IPS-18c (cell line): ENCODE measurements around the gene HPSE2.
"Not testable (repeated sequence)": the region's sequence is repeated elsewhere in the genome, so short reads cannot be mapped to it uniquely, and the experiment has no call there.

Source experiments
- H3K4me3 ChIP-seq: 2 replicates; pipeline ENCODE4 v1.7.0; 2013; ENCODE audit warnings: low read depth, mild to moderate bottlenecking, low read length, moderate library complexity; ENCODE audit not compliant: insufficient read depth
- H3K9me3 ChIP-seq: one replicate; pipeline ENCODE4 v1.6.1; 2013; ENCODE audit warnings: mild to moderate bottlenecking, low read length, moderate library complexity; ENCODE audit not compliant: control insufficient read depth, insufficient read depth

HPSE2 gene

DNA sequence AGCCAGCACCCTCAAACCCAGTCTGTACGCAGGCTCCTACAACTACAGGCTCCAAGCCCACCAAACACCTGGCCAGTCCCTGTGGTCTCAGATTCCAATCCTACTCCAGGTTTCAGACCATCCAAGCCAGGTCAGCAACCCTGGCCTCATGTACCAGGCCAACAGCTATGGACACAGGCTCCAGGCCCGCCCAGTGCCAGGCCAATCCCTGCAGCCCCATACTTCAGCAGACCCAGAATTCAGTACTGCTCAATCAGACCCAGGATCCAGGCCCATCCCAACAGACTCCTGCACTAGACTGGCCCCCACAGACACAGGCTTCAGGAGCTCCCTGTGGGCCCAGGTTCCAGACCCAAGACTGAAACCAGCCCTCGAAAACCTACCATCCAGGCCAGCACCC is 32.3 kb downstream of the HPSE2 start:
- Histone ChIP-seq H3K4me3 (no peak overlapping the region), H3K9me3 (no peaks in the 10 kb centered on the region)

DNA sequence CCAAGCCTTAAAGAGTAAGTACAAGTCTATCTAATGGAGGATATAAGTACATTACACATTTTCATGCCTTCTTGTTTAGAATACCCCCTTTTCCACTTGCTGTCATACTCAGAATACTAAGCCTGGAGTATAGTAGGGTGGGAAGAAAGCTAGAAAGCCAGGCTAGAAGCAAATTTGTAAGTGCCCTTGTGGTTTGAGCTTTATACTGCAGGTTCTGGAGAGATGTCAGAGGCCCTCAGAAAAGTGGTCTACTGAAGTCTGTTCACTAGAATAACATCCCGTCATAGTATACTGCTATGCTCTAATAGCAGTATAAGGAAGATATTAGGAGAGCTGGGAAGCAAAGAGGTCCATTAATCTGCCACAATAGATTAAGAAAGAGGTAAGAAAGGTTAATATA is 62.7 kb downstream of the HPSE2 start:
- Histone ChIP-seq H3K9me3 (no peaks in the 10 kb centered on the region), H3K4me3 (no peak overlapping the region)

DNA sequence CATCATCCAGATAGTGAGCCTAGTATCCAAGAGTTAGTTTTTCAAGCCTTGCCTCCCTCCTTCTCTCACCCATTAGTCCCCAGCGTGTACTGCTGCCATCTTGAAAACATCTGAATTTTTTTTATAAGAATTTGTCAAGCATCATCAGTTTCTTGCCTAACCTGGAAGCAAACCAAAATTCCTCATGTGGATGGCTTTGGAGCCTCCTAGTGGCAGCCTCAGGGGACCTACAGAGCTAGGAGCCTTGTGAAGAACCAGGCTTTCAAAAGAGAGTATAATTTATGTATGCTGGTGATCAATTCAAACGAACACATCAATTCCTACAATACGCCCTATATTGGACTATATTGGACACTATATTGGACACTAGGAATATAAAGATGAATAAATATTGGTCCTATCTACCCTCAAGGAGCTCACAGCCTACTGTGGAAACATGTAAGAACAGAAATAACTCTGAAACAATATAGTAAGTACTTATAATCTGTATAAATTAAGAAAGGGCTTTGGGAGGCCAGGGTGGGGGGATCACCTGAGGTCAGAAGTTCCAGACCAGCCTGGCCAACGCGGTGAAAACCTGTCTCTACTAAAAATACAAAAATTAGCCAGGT is 63.4 kb downstream of the HPSE2 start:
- Histone ChIP-seq H3K9me3 (no peaks in the 10 kb centered on the region), H3K4me3 (no peak overlapping the region)

DNA sequence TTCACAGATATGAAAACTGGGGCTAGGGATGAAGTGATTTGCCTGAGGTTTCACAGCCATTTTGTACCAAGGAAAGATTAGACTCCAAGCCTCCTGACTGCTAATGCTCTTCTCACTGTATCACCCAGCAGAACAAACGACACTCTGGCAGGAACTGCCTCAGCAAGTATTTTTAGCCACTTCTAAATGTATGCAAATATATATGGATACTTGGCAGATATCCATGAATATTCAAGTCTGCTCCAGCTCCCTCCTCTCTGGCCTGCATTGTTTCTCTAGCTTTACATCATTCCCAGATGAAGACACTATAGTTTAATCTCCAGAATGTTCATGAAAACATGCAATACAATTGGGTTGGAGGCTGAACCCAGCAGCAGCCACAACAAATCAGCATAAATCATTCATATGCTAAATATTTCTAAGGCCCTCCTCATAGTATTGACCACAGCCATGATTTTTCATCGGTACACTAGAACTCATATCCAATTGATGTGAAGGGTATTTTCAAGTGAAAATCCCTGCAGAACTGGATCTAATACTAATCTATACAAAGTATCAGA is 65.5 kb downstream of the HPSE2 start:
- Histone ChIP-seq H3K9me3 (no peaks in the 10 kb centered on the region), H3K4me3 (no peak overlapping the region)

DNA sequence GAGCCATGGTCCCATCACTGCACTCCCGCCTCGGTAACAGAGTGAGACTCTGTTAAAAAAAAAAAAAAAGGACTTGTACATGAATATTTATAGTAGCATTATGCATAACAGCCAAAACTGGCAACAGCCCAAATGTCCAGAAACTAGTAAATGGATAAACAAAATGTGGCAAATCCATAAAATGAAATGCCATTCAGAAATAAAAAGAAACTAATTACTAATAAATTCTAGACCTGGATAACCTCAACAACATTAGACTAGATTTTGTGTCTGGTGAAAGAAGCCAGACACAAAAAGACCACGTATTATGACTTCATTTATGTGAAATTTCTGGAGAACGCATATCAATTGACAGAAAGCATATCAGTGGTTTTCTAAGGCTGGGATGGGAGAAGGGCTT is 74.5 kb downstream of the HPSE2 start:
- no peaks in the 10 kb centered on the region for H3K9me3 ChIP-seq
- H3K4me3 ChIP-seq: no peak overlapping the region

DNA sequence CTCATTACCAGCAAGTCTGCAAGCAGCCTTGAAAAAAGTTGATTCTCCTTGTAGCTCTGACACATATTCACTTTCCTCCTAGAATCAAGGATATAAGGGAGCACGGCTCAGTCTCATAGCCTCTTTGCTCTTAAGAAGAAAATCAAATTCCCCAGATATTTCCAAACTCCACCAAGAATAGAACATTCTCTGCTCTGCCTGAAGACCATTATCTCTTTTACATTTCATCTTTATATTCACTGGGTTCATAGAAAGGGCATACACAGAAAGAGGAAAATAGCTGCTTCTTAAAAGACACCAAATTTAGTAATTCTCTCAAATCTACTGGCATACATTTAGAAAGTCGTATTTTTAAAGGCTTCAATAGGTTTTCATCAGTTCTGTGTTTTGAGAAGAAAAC is 92.0 kb downstream of the HPSE2 start:
- Histone ChIP-seq H3K9me3 (no peaks in the 10 kb centered on the region), H3K4me3 (no peak overlapping the region)

DNA sequence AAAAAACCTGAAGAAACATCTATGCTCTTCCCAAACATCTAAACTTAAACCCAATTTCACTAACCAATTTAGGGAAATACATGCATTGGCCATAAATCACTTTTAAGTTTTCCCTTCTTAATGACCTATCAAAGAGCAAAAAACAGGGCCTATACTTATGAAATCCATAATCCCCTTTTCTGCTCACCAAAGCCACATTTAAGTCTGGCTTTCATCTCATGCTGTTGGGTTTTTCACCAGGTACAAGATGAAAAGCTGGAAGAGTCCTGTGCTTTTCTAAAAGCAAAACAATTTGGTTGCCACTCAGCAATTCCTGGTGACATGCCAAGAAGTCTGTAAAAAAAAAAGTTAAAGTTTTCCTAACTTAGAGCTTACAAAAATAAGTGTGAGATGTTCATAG is 92.6 kb downstream of the HPSE2 start:
- Histone ChIP-seq H3K4me3 (no peak overlapping the region), H3K9me3 (no peaks in the 10 kb centered on the region)

DNA sequence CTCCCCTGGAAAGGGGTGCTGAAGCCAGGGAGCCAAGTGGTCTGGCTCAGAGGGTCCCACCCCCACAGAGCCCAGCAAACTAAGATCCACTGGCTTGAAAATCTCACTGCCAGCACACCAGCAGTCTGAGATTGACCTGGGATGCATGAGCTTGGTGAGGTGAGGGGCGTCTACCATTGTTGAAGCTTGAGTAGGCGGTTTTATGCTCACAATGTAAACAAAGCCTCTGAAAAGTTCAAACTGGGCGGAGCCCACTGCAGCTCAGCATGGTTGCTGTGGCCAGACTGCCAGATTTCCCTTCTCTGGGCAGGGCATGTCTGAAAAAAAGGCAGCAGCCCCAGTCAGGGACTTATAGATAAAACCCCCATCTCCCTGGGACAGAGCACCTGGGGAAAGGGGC is 102.8 kb downstream of the HPSE2 start:
- H3K4me3 ChIP-seq, H3K9me3 ChIP-seq: not testable (repeated sequence)

DNA sequence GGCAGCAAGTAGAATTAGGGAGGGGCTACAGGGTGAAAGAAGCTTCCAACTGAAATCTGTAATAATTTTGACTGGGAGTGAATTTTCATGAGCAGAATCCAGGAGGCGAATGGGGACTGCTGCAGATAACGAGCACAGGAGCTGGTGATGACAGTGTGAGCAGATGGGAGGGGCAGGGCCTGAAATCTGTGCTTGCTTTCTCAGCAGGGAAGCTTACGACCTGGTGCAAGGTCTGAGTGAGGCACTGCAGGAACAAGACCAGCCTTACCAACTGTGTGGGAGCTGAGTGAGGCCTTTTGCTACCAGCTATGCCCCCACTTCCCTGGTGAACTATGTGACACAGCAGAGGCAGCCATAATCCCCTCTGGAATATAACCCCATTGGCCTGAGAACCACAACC is 109.8 kb downstream of the HPSE2 start:
- Histone ChIP-seq H3K4me3 (no peak overlapping the region), H3K9me3 (no peaks in the 10 kb centered on the region)

DNA sequence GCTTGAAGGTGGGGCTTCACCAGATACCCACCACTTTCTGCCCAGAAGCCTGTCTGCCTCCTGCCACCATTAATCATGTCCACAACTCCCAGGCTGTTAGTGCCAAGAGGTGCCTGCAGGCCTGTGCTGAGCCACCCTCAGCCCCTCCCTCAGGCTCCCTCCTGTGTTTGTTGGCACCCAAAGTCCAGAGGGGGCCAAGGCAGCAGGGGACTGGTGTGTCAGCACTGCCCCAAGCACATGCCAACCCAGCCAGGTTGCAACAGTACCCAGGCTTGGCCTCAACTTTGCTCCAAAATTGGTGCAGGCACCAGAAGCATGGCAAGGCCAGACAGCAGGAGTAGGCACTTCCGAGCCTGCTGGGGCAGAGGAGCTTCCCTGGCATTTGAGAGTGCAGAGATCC is 111.3 kb downstream of the HPSE2 start:
- H3K4me3 ChIP-seq: no peak overlapping the region
- H3K9me3 ChIP-seq: no peaks in the 10 kb centered on the region

DNA sequence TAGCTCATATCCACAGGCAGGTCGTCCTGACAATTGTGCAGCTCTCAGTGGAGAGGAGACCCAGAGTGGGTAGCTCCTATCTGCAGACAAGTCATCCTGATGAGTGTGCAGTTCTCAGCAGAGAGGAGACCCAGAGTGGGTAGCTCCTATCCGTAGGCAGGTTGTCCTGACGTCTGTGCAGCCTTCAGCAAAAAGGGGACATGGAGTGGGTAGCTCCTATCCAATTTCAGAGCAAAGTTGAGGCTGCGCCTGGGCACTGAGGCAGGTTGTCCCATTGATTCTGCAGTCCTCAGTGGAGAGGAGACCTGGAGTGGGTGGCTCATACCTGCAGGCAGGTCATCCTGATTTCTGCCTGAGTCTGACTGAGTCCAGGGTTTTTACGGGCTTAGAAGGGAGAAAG is 111.8 kb downstream of the HPSE2 start:
- H3K9me3 ChIP-seq: no peaks in the 10 kb centered on the region
- H3K4me3 ChIP-seq: no peak overlapping the region

DNA sequence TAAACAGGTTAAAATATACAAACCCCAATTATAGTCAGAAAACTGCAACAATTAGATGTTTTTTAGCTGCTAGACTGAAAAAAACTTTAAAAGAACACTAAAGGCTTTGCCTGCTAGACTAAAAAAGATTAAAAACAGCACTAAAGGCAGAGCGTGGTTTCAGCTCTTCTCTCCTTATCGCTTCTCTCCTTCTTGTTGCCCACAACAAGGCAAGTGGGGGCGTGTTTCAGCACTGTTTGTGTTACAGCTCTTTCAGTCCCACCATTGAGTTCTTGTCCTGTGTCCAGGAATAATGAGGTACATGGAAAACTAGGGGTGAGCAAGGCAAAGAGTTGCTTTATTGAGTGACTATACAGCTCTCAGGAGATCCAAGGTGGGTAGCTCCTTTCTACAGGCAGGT is 112.3 kb downstream of the HPSE2 start:
- Histone ChIP-seq H3K9me3 (no peaks in the 10 kb centered on the region), H3K4me3 (no peak overlapping the region)

DNA sequence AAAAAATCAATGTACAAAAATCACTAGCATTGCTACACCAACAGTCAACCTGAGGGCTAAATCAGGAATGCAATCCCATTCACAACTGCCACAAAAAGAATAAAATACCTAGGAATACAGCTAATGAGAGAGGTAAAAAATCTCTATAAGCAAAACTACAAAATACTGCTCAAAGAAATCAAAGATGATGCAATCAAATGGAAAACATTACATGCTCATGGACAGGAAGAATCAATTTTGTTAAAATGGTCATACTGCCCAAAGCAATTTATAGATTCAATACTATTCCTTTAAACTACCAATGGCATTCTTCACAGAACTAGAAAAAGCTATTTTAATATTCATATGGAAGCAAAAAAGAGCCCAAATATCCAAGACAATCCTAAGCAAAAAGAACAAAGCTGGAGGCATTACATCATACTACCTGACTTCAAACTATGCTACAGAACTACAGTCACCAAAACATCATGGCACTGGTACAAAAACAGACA is 116.3 kb downstream of the HPSE2 start:
- no peaks in the 10 kb centered on the region for H3K9me3 ChIP-seq
- H3K4me3 ChIP-seq: no peak overlapping the region

DNA sequence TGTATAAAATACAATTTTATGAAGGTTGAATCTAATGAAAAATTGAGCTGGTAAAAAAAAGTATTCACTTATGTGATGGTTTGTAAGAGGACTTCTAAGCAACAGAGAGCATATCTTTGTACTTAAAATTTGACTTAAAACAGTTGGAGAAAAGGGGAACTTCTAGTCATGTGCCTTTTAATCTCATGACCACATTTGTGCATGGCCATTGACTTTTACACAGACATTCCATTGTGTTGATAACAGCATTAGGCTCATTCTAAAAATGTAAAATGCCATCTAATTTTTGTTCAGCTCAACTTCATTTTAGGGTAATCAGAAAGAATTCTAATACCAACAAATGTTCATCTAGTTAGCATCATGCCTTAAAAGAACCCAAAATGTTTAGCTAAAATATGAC is 119.9 kb downstream of the HPSE2 start:
- Histone ChIP-seq H3K9me3 (no peaks in the 10 kb centered on the region), H3K4me3 (no peak overlapping the region)

DNA sequence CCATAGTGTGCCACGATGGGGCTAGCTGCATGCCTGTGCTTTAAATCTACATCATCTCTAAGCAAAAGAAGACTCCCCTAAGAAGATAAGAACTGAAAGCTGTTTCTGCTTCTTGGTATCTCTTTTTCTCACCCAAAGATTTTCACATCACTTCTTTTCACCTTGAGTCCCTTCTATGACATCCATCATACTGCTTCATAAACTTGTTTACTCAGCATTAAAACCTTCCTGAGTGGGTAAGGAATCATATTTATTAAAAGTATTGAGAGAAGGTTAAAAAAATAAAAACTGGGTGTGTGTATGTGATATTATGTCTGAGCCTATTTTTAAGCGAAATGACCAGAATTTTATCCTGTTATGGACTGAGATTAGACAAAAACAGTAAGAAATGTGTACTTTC is 150.3 kb downstream of the HPSE2 start:
- Histone ChIP-seq H3K9me3 (no peaks in the 10 kb centered on the region), H3K4me3 (no peak overlapping the region)

DNA sequence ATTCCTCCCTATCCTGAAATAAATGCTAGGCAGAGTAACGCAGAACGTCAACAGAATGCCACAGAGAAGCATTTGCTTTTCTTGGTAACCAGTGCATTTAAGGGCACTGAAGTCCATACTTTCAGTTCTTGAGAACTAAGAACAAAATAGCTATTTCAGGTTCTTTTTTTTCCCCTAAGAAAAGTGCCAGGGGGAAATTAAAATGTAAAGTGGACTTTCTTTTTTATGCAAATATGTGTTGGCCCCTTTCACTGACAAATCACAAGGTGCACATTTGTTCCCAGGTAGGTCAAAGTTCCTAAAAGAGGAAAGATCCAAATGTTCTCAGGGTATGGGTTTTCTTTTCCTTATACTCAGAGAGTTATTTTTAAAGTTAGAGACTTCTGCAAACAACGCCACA is 151.5 kb downstream of the HPSE2 start:
- Histone ChIP-seq H3K9me3 (no peaks in the 10 kb centered on the region), H3K4me3 (no peak overlapping the region)

DNA sequence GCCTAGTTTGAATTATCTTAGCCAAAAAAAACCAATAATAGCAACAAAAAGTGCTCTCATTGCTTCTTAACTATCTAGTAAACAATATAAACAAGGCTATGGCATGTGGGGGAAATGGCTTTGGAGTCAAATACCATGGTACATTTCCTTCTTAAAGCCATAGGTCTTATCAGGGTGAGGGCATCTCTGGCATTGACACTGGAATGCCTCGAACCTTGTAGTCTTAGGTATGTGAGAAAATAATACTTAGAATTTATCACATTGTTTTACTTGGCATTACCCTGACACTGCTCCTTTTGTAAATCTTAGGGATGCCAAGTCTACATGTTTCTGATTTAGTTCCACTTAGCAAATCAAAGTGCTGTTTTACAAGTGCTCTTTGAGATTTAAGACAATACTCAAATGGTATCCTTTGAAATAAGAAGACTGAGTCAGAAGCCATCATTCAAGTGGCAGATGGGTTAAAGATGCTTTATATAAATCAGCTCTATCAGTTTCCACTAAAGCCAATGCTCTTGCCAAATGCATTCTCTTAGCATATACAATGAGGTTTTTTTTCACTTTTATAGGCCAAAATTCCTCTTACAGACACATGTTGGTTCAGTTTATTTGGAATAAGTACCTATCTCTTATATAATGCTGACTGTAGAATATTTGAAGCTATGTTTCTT is 155.2 kb downstream of the HPSE2 start:
- no peak overlapping the region for H3K4me3 ChIP-seq
- no peaks in the 10 kb centered on the region for H3K9me3 ChIP-seq

DNA sequence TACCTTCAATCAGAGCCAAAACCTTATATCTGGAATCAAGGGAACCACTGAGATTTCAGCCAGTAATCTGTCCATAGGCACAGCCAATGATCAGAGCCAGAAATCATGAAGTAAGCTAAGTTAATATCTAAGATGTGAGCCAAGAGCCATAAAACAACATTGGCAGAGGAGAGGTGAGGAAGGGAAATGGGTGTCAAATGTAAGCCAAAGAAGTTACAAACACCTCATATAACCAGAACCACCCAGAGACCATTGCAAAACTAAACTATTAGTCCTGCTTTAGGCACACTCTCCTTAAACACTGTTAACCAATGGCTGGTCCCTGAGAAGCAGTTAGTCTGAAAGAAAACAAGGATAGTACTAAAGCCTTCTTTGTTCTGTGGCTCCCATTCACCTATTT is 173.1 kb downstream of the HPSE2 start:
- H3K9me3 ChIP-seq: no peaks in the 10 kb centered on the region
- H3K4me3 ChIP-seq: no peak overlapping the region

DNA sequence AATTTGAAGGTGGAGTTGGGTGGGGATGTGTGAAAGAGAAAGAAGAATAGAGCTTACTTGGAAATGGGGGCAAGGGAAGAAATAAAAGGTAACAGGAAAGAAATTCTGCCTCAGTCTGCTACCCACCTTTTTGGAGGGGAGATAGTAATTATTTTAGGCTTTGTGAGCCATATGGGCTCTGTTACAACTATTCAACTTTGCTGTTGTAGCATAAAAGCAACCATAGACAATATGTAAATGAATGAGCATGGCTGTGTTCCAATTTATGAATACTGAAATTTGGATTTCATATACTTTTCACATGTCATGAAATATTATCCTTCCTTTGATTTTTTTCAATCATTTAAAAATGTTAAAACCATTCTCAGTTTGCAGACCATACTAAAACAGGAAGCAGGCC is 176.9 kb downstream of the HPSE2 start:
- no peak overlapping the region for H3K4me3 ChIP-seq
- H3K9me3 ChIP-seq: no peaks in the 10 kb centered on the region
